D721Med (cell line): Measurements from ENCODE around the gene DUS3L.

ENCODE experiments used
- DNase-seq: peaks from one replicate; pipeline ENCODE4 v3.0.0; 2011; ENCODE audit warnings: low spot score; ENCODE audit not compliant: insufficient read length
- FAIRE-seq: peaks from 2 replicates; lab custom pipeline; 2011; peaks lifted over from hg19 to GRCh38; lab: Jason Lieb, UNC
- TF ChIP-seq, protein P1 (sequence below): IDR thresholded peaks from 2 replicates; pipeline ENCODE4 v1.5.1; 2012; ENCODE audit warnings: mild to moderate bottlenecking, control low read depth; ENCODE audit not compliant: insufficient read depth; ENCODE audit errors: missing control alignments

DUS3L gene

DNA sequence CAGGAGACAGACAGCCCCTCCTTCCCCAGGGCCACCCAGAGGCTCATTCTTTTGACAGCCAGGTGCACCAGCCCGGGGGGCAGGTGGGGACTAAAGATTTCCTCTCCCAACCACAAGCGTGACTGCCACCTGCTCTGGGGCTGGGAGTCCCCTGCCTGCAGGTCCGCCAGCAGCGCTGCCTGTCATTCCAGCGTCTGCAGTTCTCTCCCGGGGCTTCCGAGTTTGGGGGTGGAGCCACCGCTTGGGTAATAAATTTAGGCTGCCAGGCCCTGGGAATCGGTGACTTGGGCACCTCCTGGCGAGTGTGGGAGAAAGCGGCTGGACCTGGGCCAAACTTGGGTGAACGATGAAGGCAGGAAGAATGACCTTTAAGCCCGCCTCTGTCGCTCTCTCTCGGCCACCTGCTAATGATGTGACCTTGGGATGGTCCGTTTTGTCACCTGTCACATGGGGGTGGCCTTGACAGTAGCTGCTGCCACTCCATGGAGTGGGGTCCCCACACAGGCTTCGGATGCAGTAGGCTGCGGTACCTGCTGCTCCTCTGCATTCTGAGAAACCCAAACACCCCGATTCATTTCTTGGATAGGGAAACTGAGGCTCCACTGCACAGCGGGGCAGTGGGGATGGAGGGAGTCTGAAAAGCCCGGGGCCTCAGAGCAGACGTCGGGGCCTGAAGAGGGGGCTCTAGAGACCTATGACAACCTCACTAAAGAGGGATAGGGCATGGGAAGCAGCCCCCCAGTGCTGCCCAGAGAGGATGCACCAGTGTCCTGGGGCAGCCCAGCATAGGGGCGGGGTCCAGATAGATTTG is 35.8 kb upstream of the DUS3L start:
- FAIRE-seq, result no peak
- no peak for DNase-seq
- TF ChIP-seq, protein P1, sequence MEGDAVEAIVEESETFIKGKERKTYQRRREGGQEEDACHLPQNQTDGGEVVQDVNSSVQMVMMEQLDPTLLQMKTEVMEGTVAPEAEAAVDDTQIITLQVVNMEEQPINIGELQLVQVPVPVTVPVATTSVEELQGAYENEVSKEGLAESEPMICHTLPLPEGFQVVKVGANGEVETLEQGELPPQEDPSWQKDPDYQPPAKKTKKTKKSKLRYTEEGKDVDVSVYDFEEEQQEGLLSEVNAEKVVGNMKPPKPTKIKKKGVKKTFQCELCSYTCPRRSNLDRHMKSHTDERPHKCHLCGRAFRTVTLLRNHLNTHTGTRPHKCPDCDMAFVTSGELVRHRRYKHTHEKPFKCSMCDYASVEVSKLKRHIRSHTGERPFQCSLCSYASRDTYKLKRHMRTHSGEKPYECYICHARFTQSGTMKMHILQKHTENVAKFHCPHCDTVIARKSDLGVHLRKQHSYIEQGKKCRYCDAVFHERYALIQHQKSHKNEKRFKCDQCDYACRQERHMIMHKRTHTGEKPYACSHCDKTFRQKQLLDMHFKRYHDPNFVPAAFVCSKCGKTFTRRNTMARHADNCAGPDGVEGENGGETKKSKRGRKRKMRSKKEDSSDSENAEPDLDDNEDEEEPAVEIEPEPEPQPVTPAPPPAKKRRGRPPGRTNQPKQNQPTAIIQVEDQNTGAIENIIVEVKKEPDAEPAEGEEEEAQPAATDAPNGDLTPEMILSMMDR, result no peak

DNA sequence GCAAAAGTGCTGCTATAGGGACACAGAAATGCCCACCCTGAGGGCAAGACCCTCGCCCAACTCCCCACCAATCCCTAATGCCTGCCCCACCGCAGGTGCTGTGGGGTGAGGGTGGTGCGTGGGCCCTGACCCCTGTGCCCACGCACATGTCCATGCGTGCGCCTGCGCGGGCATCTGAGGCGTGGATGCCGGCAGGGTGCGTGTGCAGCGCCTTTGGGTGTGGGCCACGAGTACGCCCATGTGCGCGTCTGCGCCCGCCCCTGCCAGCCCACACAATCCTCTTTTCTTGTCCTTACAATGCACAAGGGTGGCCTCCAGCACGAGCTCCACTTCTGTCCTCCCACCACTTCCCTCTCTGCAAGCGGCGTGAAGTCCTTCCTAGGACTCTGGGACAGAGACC is 34.2 kb upstream of the DUS3L start:
- DNase-seq (no peak), FAIRE-seq (no peak)
- TF ChIP-seq, protein P1, result no peak

DNA sequence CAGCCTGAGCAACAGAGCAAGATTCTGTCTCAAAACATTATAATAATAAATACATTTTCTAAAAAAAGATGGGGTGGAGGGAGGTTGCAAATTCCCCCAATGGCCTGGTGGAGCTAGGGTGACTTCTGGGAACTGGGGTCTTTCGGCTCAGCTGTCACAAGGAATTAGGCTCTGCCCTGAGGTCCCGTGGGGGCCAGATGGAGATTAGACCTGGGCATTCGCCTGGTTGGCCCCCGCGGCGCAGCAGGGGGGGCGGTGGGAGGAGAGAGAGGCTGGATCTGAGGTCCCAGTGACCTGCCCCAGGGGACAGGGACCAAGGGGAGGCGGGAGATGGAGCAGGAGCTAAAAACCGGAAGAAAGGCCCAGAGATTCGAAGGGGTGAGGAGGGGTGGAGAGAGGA is 33.8 kb upstream of the DUS3L start:
- TF ChIP-seq, protein P1, result no peak
- no peak for DNase-seq
- no peak for FAIRE-seq

DNA sequence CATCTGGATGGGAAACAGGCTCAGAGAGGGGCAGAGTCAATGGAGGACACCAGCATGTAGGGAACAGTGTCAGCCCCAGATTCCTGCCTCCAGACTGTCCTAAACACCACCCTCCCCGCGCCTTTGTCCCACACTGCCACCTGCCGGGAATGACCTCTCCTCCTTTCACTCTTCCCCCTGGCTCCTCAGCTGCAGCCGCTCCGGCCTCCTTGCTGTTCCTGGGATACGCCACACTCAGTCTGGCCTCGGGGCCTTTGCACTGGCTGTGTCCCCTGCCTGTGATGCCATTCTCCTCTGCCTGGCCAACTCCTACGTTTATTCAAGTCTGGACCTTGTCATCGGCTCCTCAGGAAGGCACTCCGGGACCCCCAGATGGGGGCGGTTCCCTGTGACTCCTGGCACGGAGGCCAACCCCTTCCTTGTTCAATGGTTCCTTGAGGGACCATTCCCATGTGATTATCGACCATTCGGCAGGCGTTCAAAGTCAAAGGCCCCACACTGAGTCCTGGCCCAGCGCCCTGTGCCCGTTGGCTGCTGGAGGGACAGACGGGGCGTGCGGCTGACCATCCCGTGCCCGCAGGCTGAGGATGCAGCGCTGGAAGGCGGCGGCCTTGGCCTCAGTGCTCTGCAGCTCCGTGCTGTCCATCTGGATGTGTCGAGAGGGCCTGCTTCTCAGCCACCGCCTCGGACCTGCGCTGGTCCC is 32.8 kb upstream of the DUS3L start:
- DNase-seq (no peak), FAIRE-seq (no peak)
- TF ChIP-seq, protein P1, result peak; percentile 61

DNA sequence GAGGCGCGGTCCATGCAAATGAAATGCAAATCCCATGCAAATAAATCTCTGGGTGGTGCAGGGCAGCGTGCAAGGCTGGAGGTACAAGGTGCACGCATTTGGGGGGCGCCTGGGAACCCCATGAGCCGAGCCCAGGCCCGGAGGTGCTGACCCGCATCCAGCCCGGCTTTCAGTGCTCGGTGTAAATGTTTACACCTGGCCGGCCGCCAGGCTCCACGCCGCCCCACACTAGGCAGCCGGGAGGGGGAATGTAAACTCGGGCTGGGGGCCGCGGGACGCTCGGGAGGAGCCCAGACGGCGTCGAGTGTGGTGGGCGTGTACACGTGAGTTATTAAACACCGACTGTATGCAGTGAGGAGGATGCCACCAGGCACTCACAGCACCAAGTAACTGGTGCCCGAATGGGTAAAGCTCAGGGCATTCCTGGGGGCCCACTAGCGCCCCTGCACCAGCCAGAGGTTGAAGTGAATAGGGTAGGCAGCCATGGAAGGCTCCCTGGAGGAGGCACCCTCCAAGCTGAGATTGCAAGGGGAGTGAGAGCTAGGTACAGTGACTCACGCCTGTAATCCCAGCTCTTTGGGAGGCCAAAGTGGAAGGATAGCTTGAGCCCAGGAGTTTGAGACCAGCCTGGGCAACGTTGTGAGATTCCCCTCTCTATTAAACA is 31.4 kb upstream of the DUS3L start:
- no peak for FAIRE-seq
- TF ChIP-seq, protein P1, result no peak
- DNase-seq, result no peak

DNA sequence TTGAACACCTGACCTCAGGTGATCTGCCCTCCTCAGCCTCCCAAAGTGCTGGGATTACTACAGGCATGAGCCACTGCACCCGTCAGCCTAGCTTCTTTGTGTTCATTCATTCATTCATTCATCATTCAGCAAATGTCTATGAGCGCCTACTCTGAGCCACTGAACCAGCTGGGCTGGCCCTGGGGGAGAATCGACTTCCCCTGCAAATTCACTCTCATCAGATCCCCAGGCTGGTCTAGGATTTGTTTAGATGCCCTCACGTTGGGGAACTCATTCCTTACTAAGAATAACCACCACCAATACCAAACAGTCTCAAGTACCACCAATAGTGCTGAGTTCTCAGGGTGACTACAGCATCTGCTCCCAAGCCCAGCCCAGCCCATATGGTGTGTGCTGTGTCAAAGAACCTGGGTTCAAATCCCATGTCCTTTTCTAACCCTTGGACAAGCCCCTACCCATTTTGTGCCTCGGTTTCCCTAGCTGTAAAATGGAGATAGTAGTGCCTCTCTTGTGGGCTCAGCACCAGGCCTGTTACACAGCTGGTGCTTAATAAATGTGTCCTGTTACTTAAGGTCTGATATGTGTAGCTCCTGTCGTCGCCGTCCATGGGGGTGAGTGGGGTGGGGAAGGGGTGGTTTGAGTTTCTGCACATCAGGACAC is 30.7 kb upstream of the DUS3L start:
- DNase-seq (no peak), FAIRE-seq (no peak)
- TF ChIP-seq, protein P1, result no peak
